ENCODE data around the gene KDM2A. TPM values are rescaled to one million over a fixed set of nuclear protein-coding genes. Genes with fewer than 3 reads are reported as not detected.
"Not testable (repeated sequence)": the region's sequence is repeated elsewhere in the genome, so short reads cannot be mapped to it uniquely, and the experiment has no call there.

The KDM2A gene
- total RNA-seq, 4 donors from 2014 or later = 48.2 to 94.9 (median 73.5) TPM

GRCh38 chr11:67163006-67163405 is 43.9 kb downstream of the KDM2A start:
- Histone ChIP-seq H3K9me3 (no peaks in the 10 kb centered on the region), H3K4me3 (no peak overlapping the region), H3K4me1 (peaks cover 0 to 6% of the 10 kb centered on the region in 2 donors), H3K27me3 (no peaks in the 10 kb centered on the region), H3K36me3 (no peaks in the 10 kb centered on the region), H3K27ac (no peak overlapping the region)
- no peak for DNase-seq
- no peak for TF ChIP-seq POLR2A (IDR thresholded peaks at IDR 0.05)
- TF ChIP-seq, protein P1, sequence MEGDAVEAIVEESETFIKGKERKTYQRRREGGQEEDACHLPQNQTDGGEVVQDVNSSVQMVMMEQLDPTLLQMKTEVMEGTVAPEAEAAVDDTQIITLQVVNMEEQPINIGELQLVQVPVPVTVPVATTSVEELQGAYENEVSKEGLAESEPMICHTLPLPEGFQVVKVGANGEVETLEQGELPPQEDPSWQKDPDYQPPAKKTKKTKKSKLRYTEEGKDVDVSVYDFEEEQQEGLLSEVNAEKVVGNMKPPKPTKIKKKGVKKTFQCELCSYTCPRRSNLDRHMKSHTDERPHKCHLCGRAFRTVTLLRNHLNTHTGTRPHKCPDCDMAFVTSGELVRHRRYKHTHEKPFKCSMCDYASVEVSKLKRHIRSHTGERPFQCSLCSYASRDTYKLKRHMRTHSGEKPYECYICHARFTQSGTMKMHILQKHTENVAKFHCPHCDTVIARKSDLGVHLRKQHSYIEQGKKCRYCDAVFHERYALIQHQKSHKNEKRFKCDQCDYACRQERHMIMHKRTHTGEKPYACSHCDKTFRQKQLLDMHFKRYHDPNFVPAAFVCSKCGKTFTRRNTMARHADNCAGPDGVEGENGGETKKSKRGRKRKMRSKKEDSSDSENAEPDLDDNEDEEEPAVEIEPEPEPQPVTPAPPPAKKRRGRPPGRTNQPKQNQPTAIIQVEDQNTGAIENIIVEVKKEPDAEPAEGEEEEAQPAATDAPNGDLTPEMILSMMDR (IDR thresholded peaks at IDR 0.05) = no peak
- intact Hi-C loops (cut with DNase I; ENCODE audit: low total_unique reads) = no loop called here

DNA sequence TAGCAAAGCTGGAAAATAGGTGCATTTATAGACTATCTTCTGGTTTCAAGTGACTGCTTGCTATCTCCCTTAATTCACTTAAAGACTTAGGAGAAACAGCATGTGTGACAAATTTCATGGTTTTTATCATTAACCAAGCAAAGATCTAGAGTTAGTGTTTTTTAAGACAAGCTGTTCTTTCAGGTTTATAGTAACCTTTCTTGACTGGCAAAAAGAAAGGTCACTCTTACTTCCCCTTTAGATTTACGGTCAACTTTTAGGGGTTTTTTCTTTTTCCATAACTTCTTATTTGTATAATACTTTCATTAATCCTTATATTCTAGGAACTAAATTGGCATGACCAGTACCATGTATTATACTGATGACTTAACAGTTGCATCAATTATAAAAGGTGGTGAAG is 46.6 kb downstream of the KDM2A start:
- no peak for DNase-seq
- no peak overlapping the region for H3K4me3 ChIP-seq
- peaks cover 0 to 6% of the 10 kb centered on the region in 2 donors for H3K4me1 ChIP-seq
- H3K27me3 ChIP-seq = no peaks in the 10 kb centered on the region
- intact Hi-C loops (cut with DNase I; ENCODE audit: low total_unique reads) = no loop called here
- TF ChIP-seq, protein P1 (IDR thresholded peaks at IDR 0.05) = no peak
- no peak for TF ChIP-seq POLR2A (IDR thresholded peaks at IDR 0.05)
- no peaks in the 10 kb centered on the region for H3K36me3 ChIP-seq
- no peaks in the 10 kb centered on the region for H3K9me3 ChIP-seq
- no peak overlapping the region for H3K27ac ChIP-seq

DNA sequence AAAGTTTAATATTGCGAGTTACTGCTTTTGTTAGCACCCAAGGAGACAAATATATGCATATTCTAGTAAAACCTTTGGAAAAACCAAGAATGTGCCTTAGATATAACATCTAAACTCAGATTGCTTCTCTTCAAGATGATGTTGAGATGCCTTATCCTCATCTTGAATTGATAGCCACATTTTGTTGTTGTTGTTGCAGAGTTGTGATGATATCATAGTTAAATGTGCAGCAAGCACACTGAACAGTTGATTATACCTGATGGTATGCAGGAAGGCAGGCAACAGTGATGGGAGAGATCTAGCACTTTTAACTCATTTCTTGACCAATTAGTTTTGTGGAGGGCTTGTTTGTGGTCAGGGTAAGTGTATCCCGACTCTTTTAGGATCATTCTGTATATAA is 48.0 kb downstream of the KDM2A start:
- H3K9me3 ChIP-seq = no peaks in the 10 kb centered on the region
- no peak for DNase-seq
- no peak overlapping the region for H3K27ac ChIP-seq
- no peaks in the 10 kb centered on the region for H3K36me3 ChIP-seq
- no peak overlapping the region for H3K4me3 ChIP-seq
- H3K27me3 ChIP-seq = no peaks in the 10 kb centered on the region
- intact Hi-C loops (cut with DNase I; ENCODE audit: low total_unique reads) = no loop called here
- no peak for TF ChIP-seq POLR2A (IDR thresholded peaks at IDR 0.05)
- TF ChIP-seq, protein P1 (IDR thresholded peaks at IDR 0.05) = no peak
- no peaks in the 10 kb centered on the region for H3K4me1 ChIP-seq

DNA sequence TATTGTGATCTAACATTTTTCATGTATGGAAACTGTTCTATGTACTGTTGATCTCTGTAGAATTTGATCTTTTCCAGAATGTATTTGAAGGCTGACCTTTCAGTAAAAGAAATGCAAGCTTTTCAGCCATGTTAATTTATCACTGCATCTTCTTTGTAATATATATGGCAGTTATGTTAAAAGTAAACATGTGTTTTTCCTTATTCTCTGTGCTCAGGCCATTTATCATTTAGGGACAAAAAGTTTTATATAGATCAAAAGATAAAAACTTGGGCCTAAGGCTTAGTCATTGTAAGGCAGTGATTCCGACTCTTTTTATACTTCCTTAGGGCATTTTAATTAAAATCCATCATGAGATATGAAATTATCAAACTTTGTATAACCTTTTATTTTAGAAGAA is 48.7 kb downstream of the KDM2A start:
- no peak for DNase-seq
- TF ChIP-seq POLR2A (IDR thresholded peaks at IDR 0.05) = no peak
- TF ChIP-seq, protein P1 (IDR thresholded peaks at IDR 0.05) = no peak
- Histone ChIP-seq H3K4me3 (no peak overlapping the region), H3K36me3 (no peaks in the 10 kb centered on the region), H3K27me3 (no peaks in the 10 kb centered on the region), H3K9me3 (no peaks in the 10 kb centered on the region), H3K27ac (no peak overlapping the region), H3K4me1 (no peaks in the 10 kb centered on the region)
- intact Hi-C loops (cut with DNase I; ENCODE audit: low total_unique reads) = no loop called here

DNA sequence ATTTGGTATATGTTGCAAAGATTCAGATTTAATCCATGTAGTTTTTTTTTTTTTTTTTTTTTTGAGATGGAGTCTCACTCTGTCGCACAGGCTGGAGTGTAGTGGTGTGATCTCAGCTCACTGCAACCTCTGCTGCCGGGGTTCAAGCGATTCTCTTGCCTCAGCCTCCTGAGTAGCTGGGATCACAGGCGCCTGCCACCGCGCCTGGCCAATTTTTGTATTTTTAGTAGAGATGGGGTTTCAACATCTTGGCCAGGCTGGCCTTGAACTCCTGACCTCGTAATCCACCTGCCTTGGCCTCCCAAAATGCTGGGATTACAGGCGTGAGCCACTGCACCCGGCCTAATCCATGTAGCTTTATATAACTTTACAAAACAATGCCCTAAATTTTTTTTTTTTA is 49.8 kb downstream of the KDM2A start:
- H3K27me3 ChIP-seq; DNase-seq; H3K9me3 ChIP-seq; H3K4me1 ChIP-seq; intact Hi-C loops (cut with DNase I; ENCODE audit: low total_unique reads); H3K4me3 ChIP-seq; H3K27ac ChIP-seq; H3K36me3 ChIP-seq: not testable (repeated sequence)

DNA sequence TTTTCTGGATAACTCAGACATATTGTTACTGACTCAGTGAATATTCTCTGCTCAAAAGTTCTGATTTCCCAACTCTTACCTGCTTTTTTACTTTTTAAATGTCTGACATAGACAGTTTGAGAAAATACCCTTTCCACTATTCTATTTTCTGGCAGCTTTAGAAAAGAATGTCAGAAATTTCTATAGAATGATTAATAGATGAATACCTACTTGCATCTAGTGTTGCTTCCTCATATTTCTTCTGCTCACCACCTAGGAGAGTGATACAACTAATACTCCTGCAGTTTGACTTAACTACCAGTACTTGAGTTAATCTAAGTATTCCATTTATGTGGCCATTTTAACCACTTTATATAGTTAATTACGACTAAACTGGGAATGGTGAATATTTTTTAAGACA is 55.2 kb downstream of the KDM2A start:
- H3K9me3 ChIP-seq = no peaks in the 10 kb centered on the region
- H3K27me3 ChIP-seq = no peaks in the 10 kb centered on the region
- H3K36me3 ChIP-seq = no peaks in the 10 kb centered on the region
- intact Hi-C loops (cut with DNase I; ENCODE audit: low total_unique reads) = no loop called here
- H3K27ac ChIP-seq = no peak overlapping the region
- DNase-seq = no peak
- H3K4me3 ChIP-seq = no peak overlapping the region
- TF ChIP-seq, protein P1 (IDR thresholded peaks at IDR 0.05) = no peak
- no peak for TF ChIP-seq POLR2A (IDR thresholded peaks at IDR 0.05)
- no peaks in the 10 kb centered on the region for H3K4me1 ChIP-seq

Measured in uterus (tissue), 4 donors.